IMR-90 (cell line): ENCODE data around the gene GGACT. TPM values are rescaled to one million over a fixed set of nuclear protein-coding genes. Genes with fewer than 3 reads are reported as not detected.

ENCODE experiments used
- ATAC-seq: fragments of 200-7000 bp; cut with Tn5 transposase; 2 replicates; pipeline ENCODE4 v1.9.1; 2020; ENCODE audit warnings: low read depth, mild to moderate bottlenecking, moderate library complexity
- BruUV-seq: library from RNA; stranded (reverse); fragments of 400-500 nt; replicated peaks from 2 replicates; lab custom pipeline; 2021; lab: Mats Ljungman, UMichigan
- CTCF ChIA-PET: fragments of 300-600 bp; formaldehyde crosslinking; extraction: SDS; loops from one replicate; lab custom pipeline; 2021; ENCODE audit warnings: antibody characterized with exemption; lab: Yijun Ruan, JAX
- POLR2A ChIA-PET: fragments of 300-600 bp; sonication (Branson Sonifier 250); formaldehyde crosslinking; loops from one replicate; lab custom pipeline; 2022; ENCODE audit warnings: antibody characterized with exemption; ENCODE audit not compliant: unreplicated experiment; lab: Charles Lee
- DNase-seq: peaks from one replicate; pipeline ENCODE4 v3.0.0; 2013
- H2AFZ ChIP-seq: replicated peaks from 2 replicates; pipeline ENCODE3; 2013; ENCODE audit warnings: low read length, mild to moderate bottlenecking; ENCODE audit not compliant: poor library complexity
- H2AK5ac ChIP-seq: 2 replicates; pipeline ENCODE4 v1.6.1; 2013; ENCODE audit warnings: low read depth, low read length, inconsistent platforms
- H2AK9ac ChIP-seq: replicated peaks from 2 replicates; pipeline ENCODE3; 2013; ENCODE audit warnings: mild to moderate bottlenecking, low read depth, low read length, moderate library complexity; ENCODE audit not compliant: poor library complexity
- H2BK120ac ChIP-seq: 2 replicates; pipeline ENCODE4 v1.6.1; 2013; ENCODE audit warnings: low read depth, low read length, inconsistent platforms
- H2BK15ac ChIP-seq: 3 replicates; pipeline ENCODE4 v1.6.1; 2013; ENCODE audit warnings: low read depth, low read length, inconsistent platforms
- H2BK20ac ChIP-seq: 2 replicates; pipeline ENCODE4 v1.6.1; 2013; ENCODE audit warnings: low read depth, mild to moderate bottlenecking, inconsistent platforms, low read length, moderate library complexity
- H2BK5ac ChIP-seq: 2 replicates; pipeline ENCODE4 v1.6.1; 2013; ENCODE audit warnings: mild to moderate bottlenecking, low read depth, low read length, inconsistent platforms; ENCODE audit not compliant: poor library complexity, severe bottlenecking
- H3K14ac ChIP-seq: replicated peaks from 2 replicates; pipeline ENCODE4 v1.6.1; 2013; ENCODE audit warnings: low read depth, low read length, inconsistent platforms
- H3K18ac ChIP-seq: 2 replicates; pipeline ENCODE4 v1.6.1; 2013; ENCODE audit warnings: low read depth, low read length, control low read depth
- H3K23ac ChIP-seq: 2 replicates; pipeline ENCODE4 v1.6.1; 2013; ENCODE audit warnings: low read depth, low read length, inconsistent platforms
- H3K27ac ChIP-seq: 2 replicates; pipeline ENCODE4 v1.5.1; 2013; ENCODE audit warnings: mild to moderate bottlenecking, control low read depth, low read length; ENCODE audit not compliant: insufficient read depth
- H3K27me3 ChIP-seq: 2 replicates; pipeline ENCODE4 v1.6.1; 2013; ENCODE audit warnings: low read length; ENCODE audit not compliant: control insufficient read depth, insufficient read depth
- H3K36me3 ChIP-seq: 2 replicates; pipeline ENCODE4 v1.6.1; 2013; ENCODE audit warnings: low read length, mixed read lengths; ENCODE audit not compliant: control insufficient read depth, insufficient read depth
- H3K4ac ChIP-seq: 2 replicates; pipeline ENCODE4 v1.6.1; 2013; ENCODE audit warnings: low read depth, low read length, inconsistent platforms
- H3K4me1 ChIP-seq: 2 replicates; pipeline ENCODE4 v1.6.1; 2013; ENCODE audit warnings: low read length, mixed read lengths; ENCODE audit not compliant: control insufficient read depth, insufficient read depth
- H3K4me2 ChIP-seq: 2 replicates; pipeline ENCODE4 v1.6.1; 2013; ENCODE audit warnings: low read depth, mild to moderate bottlenecking, control low read depth, low read length, moderate library complexity
- H3K4me3 ChIP-seq: 2 replicates; pipeline ENCODE4 v1.5.1; 2013; ENCODE audit warnings: low read depth, mild to moderate bottlenecking, control low read depth, low read length, moderate library complexity; ENCODE audit not compliant: insufficient read depth
- H3K56ac ChIP-seq: 2 replicates; pipeline ENCODE4 v1.6.1; 2013; ENCODE audit warnings: low read length, inconsistent platforms; ENCODE audit not compliant: insufficient read depth; ENCODE audit errors: extremely low read depth
- H3K79me1 ChIP-seq, 2 experiments: 2 replicates each; pipeline ENCODE4 v1.6.1; 2013; ENCODE audit warnings: low read length in 2 of 2, inconsistent platforms in 1 of 2, low read depth in 1 of 2
- H3K9ac ChIP-seq: 2 replicates; pipeline ENCODE4 v1.6.1; 2013; ENCODE audit warnings: low read depth, low read length, control low read depth
- H3K9me1 ChIP-seq: 2 replicates; pipeline ENCODE4 v1.6.1; 2013; ENCODE audit warnings: low read length, inconsistent platforms; ENCODE audit not compliant: insufficient read depth
- H3K9me3 ChIP-seq: 2 replicates; pipeline ENCODE4 v1.6.1; 2013; ENCODE audit warnings: low read length; ENCODE audit not compliant: control insufficient read depth, insufficient read depth
- H4K20me1 ChIP-seq: 2 replicates; pipeline ENCODE4 v1.6.1; 2013; ENCODE audit warnings: low read length, inconsistent platforms; ENCODE audit not compliant: insufficient read depth
- H4K5ac ChIP-seq: 2 replicates; pipeline ENCODE4 v1.6.1; 2013; ENCODE audit warnings: mild to moderate bottlenecking, low read depth, low read length, control low read depth
- H4K8ac ChIP-seq, 2 experiments: 2 replicates each; pipeline ENCODE4 v1.6.1; 2013; ENCODE audit warnings: low read depth in 2 of 2, low read length in 2 of 2, control low read depth in 1 of 2, inconsistent platforms in 1 of 2
- H4K91ac ChIP-seq: 2 replicates; pipeline ENCODE4 v1.6.1; 2013; ENCODE audit warnings: low read depth, low read length, inconsistent platforms; ENCODE audit not compliant: insufficient read depth
- BHLHE40 ChIP-seq: fragments of 150-350 bp; IDR thresholded peaks from 2 replicates; pipeline ENCODE4 v1.6.1; 2016; ENCODE audit warnings: mild to moderate bottlenecking, low read depth, low read length
- CEBPB ChIP-seq: IDR thresholded peaks from 2 replicates; pipeline ENCODE4 v1.6.1; 2012; ENCODE audit warnings: low read depth, low read length, improper control_type of control experiment
- CHD1 ChIP-seq: IDR thresholded peaks from 2 replicates; pipeline ENCODE4 v1.6.1; 2012; ENCODE audit warnings: low read depth, low read length, improper control_type of control experiment
- CTCF ChIP-seq: conservative IDR thresholded peaks from 2 replicates; pipeline ENCODE4 v1.5.1; 2012; ENCODE audit warnings: mild to moderate bottlenecking, low read depth, low read length, improper control_type of control experiment
- ELK1 ChIP-seq: fragments of 150-350 bp; IDR thresholded peaks from 2 replicates; pipeline ENCODE4 v1.6.1; 2016; ENCODE audit warnings: low read depth, mild to moderate bottlenecking, low read length, moderate library complexity, borderline replicate concordance
- FOS ChIP-seq: fragments of 150-350 bp; IDR thresholded peaks from 2 replicates; pipeline ENCODE4 v1.6.1; 2016; ENCODE audit warnings: low read depth, low read length
- MAFK ChIP-seq: IDR thresholded peaks from 2 replicates; pipeline ENCODE4 v1.6.1; 2012; ENCODE audit warnings: low read depth, low read length, improper control_type of control experiment
- MAZ ChIP-seq: IDR thresholded peaks from 2 replicates; pipeline ENCODE4 v1.6.1; 2012; ENCODE audit warnings: low read depth, mild to moderate bottlenecking, low read length, improper control_type of control experiment, moderate library complexity, borderline replicate concordance
- MXI1 ChIP-seq: IDR thresholded peaks from 2 replicates; pipeline ENCODE4 v1.6.1; 2012; ENCODE audit warnings: low read depth, mild to moderate bottlenecking, low read length, moderate library complexity, borderline replicate concordance
- NFE2L2 ChIP-seq: fragments of 150-350 bp; IDR thresholded peaks from 2 replicates; pipeline ENCODE4 v1.6.1; 2016; ENCODE audit warnings: low read depth, mild to moderate bottlenecking, low read length
- POLR2A ChIP-seq: IDR thresholded peaks from 2 replicates; pipeline ENCODE4 v1.6.1; 2012; ENCODE audit warnings: mild to moderate bottlenecking, low read depth, low read length
- RAD21 ChIP-seq: IDR thresholded peaks from 2 replicates; pipeline ENCODE4 v1.6.1; 2012; ENCODE audit warnings: low read length, improper control_type of control experiment
- RCOR1 ChIP-seq: IDR thresholded peaks from 2 replicates; pipeline ENCODE4 v1.6.1; 2012; ENCODE audit warnings: mild to moderate bottlenecking, low read length, improper control_type of control experiment; ENCODE audit not compliant: insufficient replicate concordance
- RFX5 ChIP-seq: IDR thresholded peaks from 2 replicates; pipeline ENCODE4 v1.8.0; 2012; ENCODE audit warnings: low read depth, mild to moderate bottlenecking, low read length, moderate library complexity
- SMC3 ChIP-seq: fragments of 150-350 bp; IDR thresholded peaks from 2 replicates; pipeline ENCODE4 v1.6.1; 2016; ENCODE audit warnings: low read depth, mild to moderate bottlenecking, antibody characterized with exemption, low read length, moderate library complexity
- USF2 ChIP-seq: fragments of 150-350 bp; IDR thresholded peaks from 2 replicates; pipeline ENCODE4 v1.6.1; 2017; ENCODE audit warnings: mild to moderate bottlenecking, antibody characterized with exemption, low read length, low read depth
- WGBS, 2 experiments: methylation state at CpG; one replicate each; pipeline versions ENCODE4 v1.1.5 to v1.1.7; 2013; ENCODE audit warnings: missing lambda C conversion rate in 2 of 2; ENCODE audit not compliant: insufficient read length in 1 of 2; ENCODE audit errors: extremely low coverage in 2 of 2; 5-methylcytosine and 5-hydroxymethylcytosine counted together
- dilution Hi-C: fragments of 300-500 bp; cut with HindIII; formaldehyde crosslinking; loops from one replicate; pipeline ENCODE4 v1.14.3; 2018; ENCODE audit warnings: low sequenced_read_pairs; ENCODE audit not compliant: unreplicated experiment
- in situ Hi-C: fragments of 300-500 bp; cut with MboI; formaldehyde crosslinking; loops from 3 replicates; pipeline ENCODE4 v1.14.3; 2019; ENCODE audit warnings: low sequenced_read_pairs, inconsistent platforms, mixed read lengths
- intact Hi-C: fragments of 100-400 bp; cut with micrococcal nuclease; formaldehyde crosslinking; loops from 2 replicates; pipeline ENCODE4 v1.10.0; 2022
- polyA plus RNA-seq, 3 experiments: library from polyadenylated mRNA; depleted of rRNA; stranded (reverse); fragments of >200 nt; gene quantifications; 2 replicates each; pipeline ENCODE4 v1.2.3, GENCODE V29; 2012; ENCODE audit warnings: low replicate concordance in 1 of 3
- total RNA-seq: library from RNA; depleted of rRNA; stranded (reverse); fragments of >200 nt; gene quantifications from 2 replicates; pipeline ENCODE4 v1.2.3, GENCODE V29; 2012

Gene GGACT
- total and polyA plus RNA-seq, 2 of the 4 experiments (the other 2 are of a cell fraction): 2.0 to 2.6 TPM

GRCh38 chr13:100495455-100495854 lies 93.1 kb downstream of the GGACT start:
- no peak overlapping the region for H3K18ac ChIP-seq
- CTCF ChIA-PET: no interaction called here
- POLR2A ChIA-PET: no interaction called here

More at GRCh38 chr13:100495455-100495854, 93.1 kb downstream of the GGACT start:
- Histone ChIP-seq H4K20me1 (no peaks in the 10 kb centered on the region), H2AK9ac (no peak overlapping the region), H2BK15ac (no peak overlapping the region), H2BK20ac (no peak overlapping the region), H4K5ac (no peak overlapping the region), H4K8ac (no peak overlapping the region), H3K4me2 (no peak overlapping the region), H3K79me1 (no peaks in the 10 kb centered on the region), H3K14ac (no peak overlapping the region), H3K23ac (no peak overlapping the region), H3K36me3 (no peaks in the 10 kb centered on the region), H3K56ac (no peak overlapping the region), H3K27ac (no peak overlapping the region), H3K9ac (no peak overlapping the region), H3K4me1 (peaks cover 2% of the 10 kb centered on the region; the same call in 1 of the 2 replicates), H3K4ac (no peak overlapping the region), H3K27me3 (no peaks in the 10 kb centered on the region), H3K4me3 (no peak overlapping the region), H2AK5ac (no peak overlapping the region), H2BK120ac (no peak overlapping the region), H2AFZ (no peak overlapping the region), H4K91ac (no peak overlapping the region), H3K9me3 (no peaks in the 10 kb centered on the region), H3K9me1 (no peaks in the 10 kb centered on the region), H2BK5ac (no peak overlapping the region)
- dilution Hi-C loops (no loop called here), in situ Hi-C loops (no loop called here), intact Hi-C loops (no loop called here)
- no CpG with 5 or more reads among the region's 1 CpG for WGBS, 2 experiments
- no TSS peak for BruUV-seq
- ATAC-seq (no peak), DNase-seq (no peak)
- TF ChIP-seq SMC3 (no peak), POLR2A (no peak), FOS (no peak), RFX5 (no peak), MAFK (no peak), CEBPB (no peak), CHD1 (no peak), RCOR1 (no peak), RAD21 (no peak), BHLHE40 (no peak), NFE2L2 (no peak), USF2 (no peak), ELK1 (no peak), MAZ (no peak), MXI1 (no peak), CTCF (no peak)
